Thoracic aorta (tissue), 2 donors: ENCODE measurements around the gene ISG20. TPM values are rescaled to one million over a fixed set of nuclear protein-coding genes. Genes with fewer than 3 reads are reported as not detected.

ENCODE experiments used
- ATAC-seq: fragments of 150-250 bp; one replicate; pipeline ENCODE4 v1.8.0; 2017; ENCODE audit warnings: low read depth; ENCODE audit not compliant: insufficient number of reproducible peaks, low FRiP score
- DNase-seq: peaks from one replicate; pipeline ENCODE4 v3.0.0-alpha.2; 2020; ENCODE audit warnings: low spot score
- H3K27ac ChIP-seq, 2 donors: fragments of 200-600 bp; sonication (generic); 1 replicate in 1 of 2; 2 replicates in 1 of 2; pipeline ENCODE4 v1.5.1; 2016; ENCODE audit warnings: mild to moderate bottlenecking in 2 of 2, moderate library complexity in 2 of 2
- H3K27me3 ChIP-seq: fragments of 200-600 bp; sonication (generic); replicated peaks from 2 replicates; pipeline ENCODE4 v1.6.0; 2016; ENCODE audit warnings: mild to moderate bottlenecking; ENCODE audit not compliant: insufficient read depth
- H3K36me3 ChIP-seq: fragments of 200-600 bp; sonication (generic); one replicate; pipeline ENCODE4 v1.5.1; 2016
- H3K4me1 ChIP-seq, 2 donors: fragments of 200-600 bp; sonication (generic); 1 replicate in 1 of 2; 2 replicates in 1 of 2; pipeline versions ENCODE4 v1.5.1 to v1.6.0; 2016; ENCODE audit warnings: low read depth in 2 of 2, mild to moderate bottlenecking in 1 of 2; ENCODE audit not compliant: control insufficient read depth in 1 of 2
- H3K4me3 ChIP-seq: fragments of 200-600 bp; sonication (generic); 2 replicates; pipeline ENCODE4 v1.5.1; 2016; ENCODE audit warnings: mild to moderate bottlenecking
- H3K9me3 ChIP-seq: fragments of 200-600 bp; sonication (generic); 2 replicates; pipeline ENCODE4 v1.5.1; 2016
- CTCF ChIP-seq: fragments of 200-600 bp; sonication (generic); IDR thresholded peaks from one replicate; pipeline ENCODE4 v1.5.1; 2019; ENCODE audit warnings: antibody characterized with exemption
- total RNA-seq, 2 donors: library from RNA; depleted of rRNA; stranded (reverse); fragments of >200 nt; gene quantifications; one replicate each; pipeline versions ENCODE4 v1.1.0 to v1.2.3, GENCODE V29; 2016

The ISG20 gene
- total RNA-seq, 2 donors from 2014 or later: 16.2 to 32.1 TPM

DNA sequence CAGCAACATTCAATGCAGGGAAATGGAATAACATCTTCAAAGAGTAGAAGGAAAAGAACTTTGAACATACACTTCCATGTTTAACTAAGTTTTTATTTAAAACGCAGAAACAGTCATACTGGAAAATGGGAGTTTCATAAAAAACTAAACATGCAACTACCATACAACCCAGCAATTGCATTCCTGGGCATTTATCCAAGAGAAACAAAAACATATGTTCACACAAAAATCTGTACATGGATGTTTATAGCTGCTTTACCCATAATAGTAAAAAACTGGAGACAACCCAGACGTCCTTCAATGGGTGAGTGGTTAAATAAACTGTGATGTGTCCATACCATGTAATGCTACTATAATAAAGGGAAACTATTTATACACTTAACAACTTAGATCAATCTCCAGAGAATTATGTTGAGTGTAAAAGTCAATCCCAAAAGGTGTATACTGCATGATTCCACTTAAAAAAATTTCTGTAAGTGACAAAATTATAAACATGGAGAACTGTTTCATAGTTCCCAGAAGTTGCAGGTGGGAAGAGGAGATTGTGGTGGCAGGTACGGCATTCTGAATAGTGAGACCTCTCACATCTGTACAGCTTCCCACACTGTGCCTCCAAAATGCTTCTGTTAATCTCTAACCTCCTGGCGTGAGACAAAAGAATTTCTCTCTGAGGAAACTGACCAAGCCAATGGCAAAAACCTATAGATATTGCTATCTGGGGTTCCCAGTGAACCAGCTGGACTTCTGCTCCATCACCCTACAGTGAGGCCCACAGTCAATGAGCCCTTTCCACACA, 23.1 kb downstream of the ISG20 start:
- ATAC-seq (no peak), DNase-seq (no peak)
- Histone ChIP-seq H3K27ac (no peak overlapping the region), H3K4me1 (peaks cover 19 to 39% of the 10 kb centered on the region in 2 donors), H3K9me3 (no peaks in the 10 kb centered on the region), H3K36me3 (no peaks in the 10 kb centered on the region), H3K4me3 (no peak overlapping the region), H3K27me3 (no peaks in the 10 kb centered on the region)
- TF ChIP-seq CTCF: no peak

GRCh38 chr15:88663141-88663621, 24.4 kb downstream of the ISG20 start:
- H3K36me3 ChIP-seq: no peaks in the 10 kb centered on the region
- H3K4me3 ChIP-seq: no peak overlapping the region
- H3K27ac ChIP-seq: peak overlapping the region in 1 of 2 donors; percentile 36
- no peaks in the 10 kb centered on the region for H3K27me3 ChIP-seq
- ATAC-seq (no peak), DNase-seq (no peak)
- peaks cover 19 to 35% of the 10 kb centered on the region in 2 donors for H3K4me1 ChIP-seq
- TF ChIP-seq CTCF: no peak
- no peaks in the 10 kb centered on the region for H3K9me3 ChIP-seq

DNA sequence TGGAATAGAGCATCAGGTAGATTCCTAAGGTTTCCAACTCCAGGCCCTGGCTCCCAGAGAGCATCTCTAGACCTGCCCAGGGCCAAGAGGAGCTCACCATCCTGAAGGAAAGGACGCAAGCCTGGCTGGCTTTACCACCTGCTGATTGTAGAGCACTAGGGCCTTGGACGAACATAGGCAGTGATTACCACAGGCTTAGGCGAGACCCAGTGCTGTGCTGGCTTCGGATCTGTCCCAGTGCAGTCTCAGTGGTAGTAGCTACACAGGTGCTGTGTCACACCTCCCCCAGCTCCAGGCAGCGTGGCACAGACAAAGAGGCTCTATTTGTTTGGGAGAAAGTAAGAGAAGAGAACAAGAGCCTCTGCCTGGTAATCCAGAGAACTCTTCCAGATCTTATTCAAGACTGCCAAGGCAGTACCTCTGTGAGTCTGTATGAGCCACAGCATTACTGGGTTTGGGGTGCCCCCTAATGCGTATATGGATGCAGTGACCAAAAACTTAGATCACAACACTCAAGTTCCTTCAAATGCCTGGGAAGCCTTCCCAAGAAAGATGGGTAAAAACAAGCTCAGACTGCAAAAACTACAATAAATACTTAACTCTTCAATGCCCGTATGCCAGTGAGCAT, 25.4 kb downstream of the ISG20 start:
- ATAC-seq: no peak
- H3K27ac ChIP-seq: no peak overlapping the region
- no peak for DNase-seq
- H3K4me3 ChIP-seq: no peak overlapping the region
- H3K27me3 ChIP-seq: no peaks in the 10 kb centered on the region
- H3K36me3 ChIP-seq: no peaks in the 10 kb centered on the region
- H3K9me3 ChIP-seq: no peaks in the 10 kb centered on the region
- peaks cover 16 to 31% of the 10 kb centered on the region in 2 donors for H3K4me1 ChIP-seq
- TF ChIP-seq CTCF: no peak

- Histone ChIP-seq H3K4me3 (no peak overlapping the region), H3K4me1 (no peaks in the 10 kb centered on the region), H3K27me3 (no peaks in the 10 kb centered on the region), H3K9me3 (no peaks in the 10 kb centered on the region), H3K27ac (no peak overlapping the region), H3K36me3 (no peaks in the 10 kb centered on the region)
- ATAC-seq (no peak), DNase-seq (no peak)
- no peak for TF ChIP-seq CTCF
These were observed 35.8 kb downstream of the ISG20 start for GRCh38 chr15:88674661-88675060.

DNA sequence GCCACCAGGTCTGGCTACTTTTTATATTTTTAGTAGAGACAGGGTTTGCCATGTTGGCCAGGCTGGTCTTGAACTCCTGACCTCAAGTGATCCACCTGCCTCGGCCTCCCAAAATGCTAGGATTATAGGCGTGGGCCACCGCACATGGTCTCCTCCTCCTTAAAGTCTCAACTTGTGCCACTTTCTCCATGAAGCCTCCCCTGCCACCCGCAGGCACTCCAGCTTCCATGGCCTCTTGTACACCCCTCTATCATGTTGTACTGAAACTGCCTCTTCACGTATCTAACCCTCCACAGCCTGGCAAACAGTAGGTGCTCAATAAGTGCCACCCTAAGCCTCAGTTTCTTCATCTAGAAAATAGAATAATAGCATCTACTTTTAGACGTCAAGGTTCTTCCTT, 39.9 kb downstream of the ISG20 start:
- H3K4me1 ChIP-seq: no peaks in the 10 kb centered on the region
- no peaks in the 10 kb centered on the region for H3K27me3 ChIP-seq
- DNase-seq (no peak), ATAC-seq (no peak)
- no peak for TF ChIP-seq CTCF
- no peak overlapping the region for H3K27ac ChIP-seq
- no peaks in the 10 kb centered on the region for H3K36me3 ChIP-seq
- no peaks in the 10 kb centered on the region for H3K9me3 ChIP-seq
- H3K4me3 ChIP-seq: no peak overlapping the region
